Measurements from ENCODE around the gene DCXR. TPM values are rescaled to one million over a fixed set of nuclear protein-coding genes. Genes with fewer than 3 reads are reported as not detected.

Gene DCXR
- total and polyA plus RNA-seq, 10 of the 15 experiments (the other 5 are each of a cell fraction or from before 2014, with no cell fraction given) = 12.3 to 139 (median 88.9) TPM

DNA sequence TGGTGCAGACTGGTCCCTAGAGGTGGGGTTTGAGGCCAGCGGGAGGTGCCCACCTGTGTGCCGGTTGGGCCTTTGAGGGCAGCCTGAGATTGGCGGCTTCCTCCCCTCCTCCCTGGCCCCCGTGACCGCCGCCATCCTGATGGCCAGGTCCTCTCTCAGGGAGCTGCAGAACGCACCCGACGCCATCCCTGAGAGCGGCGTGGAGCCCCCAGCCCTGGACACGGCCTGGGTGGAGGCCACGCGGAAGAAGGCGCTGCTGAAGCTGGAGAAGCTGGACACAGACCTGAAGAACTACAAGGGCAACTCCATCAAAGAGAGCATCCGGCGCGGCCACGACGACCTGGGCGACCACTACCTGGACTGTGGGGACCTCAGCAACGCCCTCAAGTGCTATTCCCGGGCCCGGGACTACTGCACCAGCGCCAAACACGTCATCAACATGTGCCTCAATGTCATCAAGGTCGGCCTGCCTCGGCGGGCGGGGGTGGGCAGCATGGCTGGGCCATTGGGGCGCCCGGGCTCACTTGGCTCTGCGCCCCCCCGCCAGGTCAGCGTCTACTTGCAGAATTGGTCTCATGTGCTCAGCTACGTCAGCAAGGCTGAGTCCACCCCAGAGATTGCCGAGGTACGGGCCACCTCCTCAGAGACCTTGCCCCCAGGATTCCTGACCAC, 17.0 kb upstream of the DCXR start:
- Histone ChIP-seq H3K27ac (ENCODE audit: control insufficient read depth, insufficient read depth) (no peak overlapping the region), H3K4me2 (ENCODE audit: control insufficient read depth, insufficient read depth) (no peak overlapping the region), H3K4me3 (no peak overlapping the region), H3K4me1 (ENCODE audit: control insufficient read depth, insufficient read depth, low read length) (peaks cover 4% of the 10 kb centered on the region), H3K36me3 (ENCODE audit: control insufficient read depth in 2 of 2, insufficient read depth in 2 of 2, low read length in 1 of 2) (peaks cover 0 to 19% of the 10 kb centered on the region in 2 experiments), H3K9ac (ENCODE audit: control insufficient read depth, insufficient read depth, low read length) (no peak overlapping the region), H3K27me3 (replicated peaks in 1 of 2; ENCODE audit: control insufficient read depth in 2 of 2, insufficient read depth in 2 of 2, low read length in 1 of 2) (no peaks in the 10 kb centered on the region), H3K9me3 (replicated peaks; ENCODE audit: control insufficient read depth, insufficient read depth, low read length) (no peaks in the 10 kb centered on the region), H3K79me2 (ENCODE audit: control insufficient read depth, insufficient read depth, low read length) (peaks cover 14% of the 10 kb centered on the region), H4K20me1 (ENCODE audit: control insufficient read depth, insufficient read depth) (no peaks in the 10 kb centered on the region), H2AFZ (ENCODE audit: control insufficient read depth, low read depth, low read length) (no peak overlapping the region)
- ATAC-seq (no peak), FAIRE-seq (no peak), DNase-seq (ENCODE audit: low read depth, low spot score) (no peak)
- no TSS peak for BruUV-seq (replicated peaks)
- ChIA-PET SMC1A (ENCODE audit: uncharacterized antibody, unreplicated experiment) (no interaction called here), CTCF (no interaction called here), RAD21 (ENCODE audit: unreplicated experiment) (no interaction called here), POLR2A (interaction anchor here (2.4 kb wide), 1 partner anchor 17 kb away, joined by 6 read pairs; the partner anchor contains the start of gene DCXR)
- 97% methylated on average over 37 of the region's 38 CpGs for WGBS (ENCODE audit: insufficient coverage, insufficient replicate concordance, low lambda C conversion rate, missing lambda C conversion rate)
- intact Hi-C loops (cut with micrococcal nuclease; ENCODE audit: unreplicated experiment) (loop anchor here (5.0 kb wide), 1 partner anchor 43 kb away; the partner anchor contains the start of gene FASN), in situ Hi-C loops (cut with MboI) (no loop called here)
- no peak for TF ChIP-seq ZNF274 (IDR thresholded peaks at IDR 0.05; ENCODE audit: insufficient read depth, insufficient read length)
- no peak for TF ChIP-seq FOXK2 (IDR thresholded peaks at IDR 0.05)
- no peak for TF ChIP-seq SMAD1 (IDR thresholded peaks at IDR 0.05; ENCODE audit: low read depth, partially characterized antibody)
- no peak for TF ChIP-seq FOS (IDR thresholded peaks at IDR 0.05; ENCODE audit: borderline replicate concordance, extremely low read depth, insufficient read length)
- no peak for TF ChIP-seq TCF12 (IDR thresholded peaks at IDR 0.05; ENCODE audit: low read depth, low read length)
- no peak for TF ChIP-seq SREBF1 (IDR thresholded peaks at IDR 0.05; ENCODE audit: low read length)
- no peak for TF ChIP-seq EED (IDR thresholded peaks at IDR 0.05; ENCODE audit: low read depth)
- TF ChIP-seq CEBPB (IDR thresholded peaks at IDR 0.05; ENCODE audit: borderline replicate concordance in 1 of 2, low read depth in 2 of 2, low read length in 2 of 2) = no peak
- TF ChIP-seq, protein P1, sequence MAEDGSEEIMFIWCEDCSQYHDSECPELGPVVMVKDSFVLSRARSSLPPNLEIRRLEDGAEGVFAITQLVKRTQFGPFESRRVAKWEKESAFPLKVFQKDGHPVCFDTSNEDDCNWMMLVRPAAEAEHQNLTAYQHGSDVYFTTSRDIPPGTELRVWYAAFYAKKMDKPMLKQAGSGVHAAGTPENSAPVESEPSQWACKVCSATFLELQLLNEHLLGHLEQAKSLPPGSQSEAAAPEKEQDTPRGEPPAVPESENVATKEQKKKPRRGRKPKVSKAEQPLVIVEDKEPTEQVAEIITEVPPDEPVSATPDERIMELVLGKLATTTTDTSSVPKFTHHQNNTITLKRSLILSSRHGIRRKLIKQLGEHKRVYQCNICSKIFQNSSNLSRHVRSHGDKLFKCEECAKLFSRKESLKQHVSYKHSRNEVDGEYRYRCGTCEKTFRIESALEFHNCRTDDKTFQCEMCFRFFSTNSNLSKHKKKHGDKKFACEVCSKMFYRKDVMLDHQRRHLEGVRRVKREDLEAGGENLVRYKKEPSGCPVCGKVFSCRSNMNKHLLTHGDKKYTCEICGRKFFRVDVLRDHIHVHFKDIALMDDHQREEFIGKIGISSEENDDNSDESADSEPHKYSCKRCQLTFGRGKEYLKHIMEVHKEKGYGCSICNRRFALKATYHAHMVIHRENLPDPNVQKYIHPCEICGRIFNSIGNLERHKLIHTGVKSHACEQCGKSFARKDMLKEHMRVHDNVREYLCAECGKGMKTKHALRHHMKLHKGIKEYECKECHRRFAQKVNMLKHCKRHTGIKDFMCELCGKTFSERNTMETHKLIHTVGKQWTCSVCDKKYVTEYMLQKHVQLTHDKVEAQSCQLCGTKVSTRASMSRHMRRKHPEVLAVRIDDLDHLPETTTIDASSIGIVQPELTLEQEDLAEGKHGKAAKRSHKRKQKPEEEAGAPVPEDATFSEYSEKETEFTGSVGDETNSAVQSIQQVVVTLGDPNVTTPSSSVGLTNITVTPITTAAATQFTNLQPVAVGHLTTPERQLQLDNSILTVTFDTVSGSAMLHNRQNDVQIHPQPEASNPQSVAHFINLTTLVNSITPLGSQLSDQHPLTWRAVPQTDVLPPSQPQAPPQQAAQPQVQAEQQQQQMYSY (CRISPR knock-in tag; IDR thresholded peaks at IDR 0.05) = no peak
